CD4-positive, alpha-beta T cell treated with Interleukin-17A for 1 hour (primary cell): ENCODE data around the gene OR4K13.

Experiments used
- DNase-seq: peaks from one replicate; pipeline ENCODE4 v3.0.0-alpha.2; 2020

The OR4K13 gene, protein sequence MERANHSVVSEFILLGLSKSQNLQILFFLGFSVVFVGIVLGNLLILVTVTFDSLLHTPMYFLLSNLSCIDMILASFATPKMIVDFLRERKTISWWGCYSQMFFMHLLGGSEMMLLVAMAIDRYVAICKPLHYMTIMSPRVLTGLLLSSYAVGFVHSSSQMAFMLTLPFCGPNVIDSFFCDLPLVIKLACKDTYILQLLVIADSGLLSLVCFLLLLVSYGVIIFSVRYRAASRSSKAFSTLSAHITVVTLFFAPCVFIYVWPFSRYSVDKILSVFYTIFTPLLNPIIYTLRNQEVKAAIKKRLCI

GRCh38 chr14:20035938-20036337 is at the start of gene OR4K13:
Gene OR4K13 (minus strand): TSS chr14:20036038. CDS start chr14:20034758, 1,280 bp downstream.
- no peak for DNase-seq

DNA sequence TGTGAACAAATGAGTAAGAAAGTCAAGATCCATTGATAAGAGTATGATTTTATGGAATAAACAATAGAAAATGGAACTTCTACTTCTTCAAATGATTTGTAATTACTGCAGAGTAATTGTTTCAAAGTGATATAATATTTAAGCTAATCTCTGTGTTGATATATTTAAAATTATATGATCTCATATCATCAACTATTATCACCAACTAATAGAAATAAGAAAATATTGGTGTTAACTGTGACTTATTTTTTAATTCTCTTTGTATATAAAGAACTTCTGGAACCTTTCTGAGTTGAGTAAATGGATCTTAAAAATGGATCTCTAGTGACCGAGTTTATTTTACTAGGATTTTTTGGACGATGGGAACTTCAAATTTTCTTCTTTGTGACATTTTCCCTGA is 23.9 kb upstream of the OR4K13 start, which contains the start of gene OR4L1:
OR4L1 (plus strand) TSS at position 301 of the 400 bp plus-strand sequence; CDS start at position 301, 0 bp downstream.
- DNase-seq: no peak

DNA sequence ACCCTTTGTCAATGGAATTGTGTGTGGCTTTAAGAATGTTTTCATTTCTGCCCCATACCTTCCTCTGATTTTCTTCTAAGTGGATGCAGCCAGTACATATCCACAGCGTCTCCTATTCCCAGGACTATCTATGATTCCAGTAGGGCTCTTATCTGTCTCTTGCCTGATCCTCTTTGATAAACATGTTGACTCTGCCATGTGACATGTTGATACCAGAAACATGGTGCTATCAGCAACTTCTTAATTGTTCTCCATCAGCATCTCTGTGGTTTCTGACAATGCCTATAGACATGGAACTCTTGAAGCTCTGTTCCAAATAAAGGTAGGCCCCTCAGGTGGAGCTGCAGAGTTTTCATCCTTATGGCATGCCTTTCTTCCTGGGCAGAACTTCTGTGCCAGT is 12.4 kb upstream of the OR4K13 start:
- no peak for DNase-seq

DNA sequence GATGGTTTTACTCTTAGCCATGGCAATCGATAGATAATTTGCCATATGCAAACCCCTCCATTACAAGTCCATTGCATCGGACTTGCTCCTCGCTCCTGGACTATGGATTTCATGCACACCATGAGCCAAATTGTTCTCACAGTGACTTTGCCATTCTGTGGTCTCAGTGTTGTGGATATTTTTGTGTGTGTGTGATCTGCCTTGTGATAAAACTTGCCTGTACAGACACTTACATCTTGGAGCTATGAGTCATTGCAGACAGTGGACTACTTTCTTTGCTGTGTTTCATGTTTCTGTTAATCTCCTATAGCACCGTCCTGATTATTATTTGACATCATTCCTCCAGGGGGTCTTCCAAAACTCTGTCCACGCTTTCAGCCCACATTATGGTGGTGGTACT is 8.4 kb upstream of the OR4K13 start:
- no peak for DNase-seq

- DNase-seq: no peak
Measured at GRCh38 chr14:20035449-20035848, 389 bp downstream of the OR4K13 start.

- no peak for DNase-seq
Measured at GRCh38 chr14:20031058-20031457, 4.8 kb downstream of the OR4K13 start.

- DNase-seq: no peak
Measured at GRCh38 chr14:20019257-20019865, 16.5 kb downstream of the OR4K13 start, which contains the start of gene OR4K14. Gene OR4K14 (minus strand): TSS chr14:20019307. CDS start chr14:20015193, 4,114 bp downstream.

DNA sequence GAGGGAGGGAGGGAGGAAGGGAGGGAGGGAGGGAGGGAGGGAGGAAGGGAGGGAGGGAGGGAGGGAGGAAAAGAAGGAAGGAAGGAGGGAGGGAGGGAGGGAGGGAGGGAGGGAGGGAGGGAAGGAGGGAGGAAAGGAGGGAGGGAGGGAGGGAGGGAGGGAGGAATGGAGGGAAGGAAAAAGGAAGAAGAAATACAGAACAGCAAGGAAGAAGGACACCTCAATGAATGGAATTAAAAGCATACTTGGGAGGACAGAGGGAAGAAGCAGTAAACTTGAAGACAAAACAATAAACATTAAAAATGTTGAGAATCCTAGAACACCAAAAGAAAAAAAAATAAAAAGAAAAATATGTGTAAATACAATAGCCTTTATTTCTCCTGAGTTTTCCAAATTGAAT is 27.7 kb downstream of the OR4K13 start:
- no peak for DNase-seq

GRCh38 chr14:20002319-20002718 is 33.5 kb downstream of the OR4K13 start:
- DNase-seq: no peak

DNA sequence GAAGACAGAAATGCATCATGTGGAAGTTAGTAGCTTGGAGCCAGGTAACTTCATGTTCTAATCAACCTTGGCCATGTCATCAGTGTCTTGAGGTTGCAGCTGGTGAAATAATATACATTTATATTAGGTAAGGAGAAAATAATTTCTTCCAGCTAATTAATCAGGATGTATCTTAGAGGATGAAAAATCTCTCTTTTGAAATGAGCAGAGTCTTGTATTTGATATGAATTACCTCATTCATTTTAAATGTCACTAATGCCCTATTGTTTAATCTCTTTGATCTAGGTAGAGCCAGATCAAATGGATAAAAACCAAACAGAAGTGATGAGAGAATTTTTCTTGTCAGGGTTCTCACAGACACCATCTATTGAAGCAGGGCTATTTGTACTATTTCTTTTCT is 34.0 kb downstream of the OR4K13 start, which contains the start of gene OR4Q2:
OR4Q2 (plus strand) TSS at position 301 of the 400 bp plus-strand sequence.
- DNase-seq: no peak

- no peak for DNase-seq
Measured at GRCh38 chr14:19993438-19993837, 42.4 kb downstream of the OR4K13 start.
